Measurements from ENCODE around the gene CMYA5. TPM values are rescaled to one million over a fixed set of nuclear protein-coding genes. Genes with fewer than 3 reads are reported as not detected.

The CMYA5 gene
- total and polyA plus RNA-seq, 2 donors (not counting 3 experiments of a cell fraction or from before 2014, with no cell fraction given): 0.04 to 0.20 TPM

- FAIRE-seq: no peak
- dilution Hi-C loops (cut with MboI; ENCODE audit: extremely low pct_ligation_motif_present, low sequenced_read_pairs): no loop called here
- BruUV-seq (replicated peaks): no TSS peak
Observed at GRCh38 chr5:79803007-79803406, 113.4 kb downstream of the CMYA5 start.

More at GRCh38 chr5:79803007-79803406, 113.4 kb downstream of the CMYA5 start:
- Histone ChIP-seq H4K20me1 (replicated peaks; ENCODE audit: control insufficient read depth, extremely low read depth, insufficient read depth, low read length) (no peaks in the 10 kb centered on the region), H3K79me2 (ENCODE audit: control insufficient read depth, insufficient read depth, low read length) (no peaks in the 10 kb centered on the region), H2AFZ (ENCODE audit: low read depth, low read length) (no peak overlapping the region), H3K4me2 (ENCODE audit: insufficient read depth, low read length) (no peak overlapping the region), H3K9me1 (replicated peaks; ENCODE audit: control insufficient read depth, extremely low read depth, insufficient read depth, low read length) (no peaks in the 10 kb centered on the region), H3K27ac (ENCODE audit: insufficient read depth, low read depth, low read length) (no peak overlapping the region), H3K36me3 (ENCODE audit: control insufficient read depth in 2 of 2, extremely low read depth in 1 of 2, insufficient read depth in 2 of 2, low read length in 2 of 2) (no peaks in the 10 kb centered on the region), H3K9me3 (replicated peaks; ENCODE audit: control insufficient read depth, insufficient read depth, low read length) (no peaks in the 10 kb centered on the region), H3K9ac (replicated peaks; ENCODE audit: extremely low read depth, insufficient read depth, low read length) (no peak overlapping the region), H3K4me1 (ENCODE audit: control insufficient read depth, extremely low read depth, insufficient read depth, low read length) (peaks cover 2% of the 10 kb centered on the region), H3K27me3 (ENCODE audit: control insufficient read depth in 2 of 2, insufficient read depth in 2 of 2, low read length in 2 of 2) (no peaks in the 10 kb centered on the region), H3K4me3 (replicated peaks in 1 of 3; ENCODE audit: insufficient read depth in 1 of 3, low read depth in 1 of 3, low read length in 3 of 3) (no peak overlapping the region)
- ChIA-PET CTCF (no interaction called here), POLR2A (no interaction called here)
- TF ChIP-seq POLR2A (IDR thresholded peaks at IDR 0.05; ENCODE audit: low read depth, low read length) (no peak), POLR2AphosphoS5 (IDR thresholded peaks at IDR 0.05; ENCODE audit: insufficient read depth, low read depth, low read length) (no peak), FOS (IDR thresholded peaks at IDR 0.05; ENCODE audit: borderline replicate concordance, insufficient read depth, low read length) (no peak), EZH2 (IDR thresholded peaks at IDR 0.05; ENCODE audit: borderline replicate concordance, low read depth, low read length, severe bottlenecking) (no peak), MAX (IDR thresholded peaks at IDR 0.05; ENCODE audit: insufficient read depth, insufficient read length) (no peak), GATA2 (IDR thresholded peaks at IDR 0.05; ENCODE audit: insufficient read depth, insufficient read length, low read depth, low read length) (no peak), JUN (IDR thresholded peaks at IDR 0.05; ENCODE audit: borderline replicate concordance, insufficient read depth, insufficient read length, low read depth) (no peak), MYC (IDR thresholded peaks at IDR 0.05; ENCODE audit: low read depth, low read length) (no peak), CTCF (IDR thresholded peaks at IDR 0.05; ENCODE audit: extremely low read depth in 1 of 2, insufficient read depth in 1 of 2, low read depth in 1 of 2, low read length in 2 of 2) (no peak)
- intact Hi-C loops (cut with micrococcal nuclease): no loop called here
- no peak for DNase-seq (ENCODE audit: low read depth, low spot score)

All from endothelial cell of umbilical vein (primary cell).